ENCODE results near the gene SYCE1. TPM values are rescaled to one million over a fixed set of nuclear protein-coding genes. Genes with fewer than 3 reads are reported as not detected.

Gene SYCE1
- total and polyA plus RNA-seq, 2 of the 8 experiments (the other 6 are each of a cell fraction or from before 2014, with no cell fraction given): not detected

DNA sequence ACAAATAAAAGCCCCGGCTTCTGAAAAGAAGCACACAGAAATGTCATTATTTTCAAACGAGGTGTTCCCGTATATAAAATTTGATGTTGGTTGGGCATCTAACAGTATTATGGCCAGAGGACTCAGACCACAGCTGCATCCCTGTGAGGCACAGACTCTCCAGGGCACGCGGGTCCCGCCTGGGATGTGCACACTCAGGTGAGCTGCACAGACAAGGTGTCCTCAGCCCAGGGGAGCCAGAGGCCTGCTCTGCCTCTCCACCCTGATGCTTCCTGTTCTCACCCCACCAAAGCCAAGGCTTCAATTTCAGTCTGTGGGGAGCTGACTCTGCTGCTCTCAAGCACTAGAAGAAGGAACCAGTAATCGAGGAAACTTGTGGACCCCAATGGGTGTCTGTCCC, 39.9 kb downstream of the SYCE1 start:
- POLR2A ChIA-PET (ENCODE audit: partially characterized antibody): no interaction called here
- TF ChIP-seq, protein P1, sequence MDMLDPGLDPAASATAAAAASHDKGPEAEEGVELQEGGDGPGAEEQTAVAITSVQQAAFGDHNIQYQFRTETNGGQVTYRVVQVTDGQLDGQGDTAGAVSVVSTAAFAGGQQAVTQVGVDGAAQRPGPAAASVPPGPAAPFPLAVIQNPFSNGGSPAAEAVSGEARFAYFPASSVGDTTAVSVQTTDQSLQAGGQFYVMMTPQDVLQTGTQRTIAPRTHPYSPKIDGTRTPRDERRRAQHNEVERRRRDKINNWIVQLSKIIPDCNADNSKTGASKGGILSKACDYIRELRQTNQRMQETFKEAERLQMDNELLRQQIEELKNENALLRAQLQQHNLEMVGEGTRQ (IDR thresholded peaks at IDR 0.05; ENCODE audit: low read length): no peak
- TF ChIP-seq RXRA (IDR thresholded peaks at IDR 0.05; ENCODE audit: insufficient read depth, low read depth, low read length): no peak
- no peak for TF ChIP-seq SUZ12 (IDR thresholded peaks at IDR 0.05; ENCODE audit: low read length)
- no peak for TF ChIP-seq SRF (IDR thresholded peaks at IDR 0.05; ENCODE audit: low read depth, low read length)
- TF ChIP-seq ZNF274 (IDR thresholded peaks at IDR 0.05; ENCODE audit: borderline replicate concordance, extremely low read depth, low read length): no peak
- TF ChIP-seq NANOG (IDR thresholded peaks at IDR 0.05; ENCODE audit: insufficient read depth, low read depth, low read length, poor library complexity, severe bottlenecking): no peak
- no peak overlapping the region for H2AFZ ChIP-seq (ENCODE audit: low read length)
- H2BK12ac ChIP-seq (ENCODE audit: low read depth, low read length): no peak overlapping the region
- no peaks in the 10 kb centered on the region for H3K79me2 ChIP-seq (ENCODE audit: control insufficient read depth in 1 of 2, insufficient read depth in 2 of 2, low read length in 2 of 2)
- H3K4me1 ChIP-seq (replicated peaks in 1 of 4; ENCODE audit: control insufficient read depth in 3 of 4, insufficient read depth in 4 of 4, low read length in 3 of 4): no peaks in the 10 kb centered on the region
- H3K18ac ChIP-seq (ENCODE audit: extremely low read depth, low read length): no peak overlapping the region
- no peak overlapping the region for H2AK5ac ChIP-seq (ENCODE audit: low read depth, low read length)
- H3K27ac ChIP-seq (ENCODE audit: low read depth, low read length): no peak overlapping the region
- no peak overlapping the region for H4K91ac ChIP-seq (replicated peaks; ENCODE audit: insufficient read length, low read length)
- H4K20me1 ChIP-seq (replicated peaks in 1 of 2; ENCODE audit: control insufficient read depth in 1 of 2, insufficient read depth in 2 of 2, low read length in 2 of 2): no peaks in the 10 kb centered on the region
- CTCF ChIA-PET (ENCODE audit: partially characterized antibody): no interaction called here
- H2BK20ac ChIP-seq (ENCODE audit: low read length): no peak overlapping the region
- H3K14ac ChIP-seq (ENCODE audit: insufficient read length): no peak overlapping the region
- no peaks in the 10 kb centered on the region for H3K27me3 ChIP-seq (replicated peaks in 1 of 4; ENCODE audit: control insufficient read depth in 3 of 4, extremely low read depth in 1 of 4, insufficient read depth in 3 of 4, low read length in 3 of 4)
- H3K79me1 ChIP-seq (ENCODE audit: low read depth, low read length): no peaks in the 10 kb centered on the region
- no peak overlapping the region for H3K4me3 ChIP-seq (ENCODE audit: extremely low read depth in 1 of 4, insufficient read depth in 2 of 4, low read depth in 3 of 4, low read length in 4 of 4)
- H2BK15ac ChIP-seq (ENCODE audit: low read length): no peak overlapping the region
- no peak overlapping the region for H4K5ac ChIP-seq (ENCODE audit: insufficient read length, low read depth, low read length)
- WGBS, 2 experiments (ENCODE audit: extremely low coverage in 1 of 2, insufficient coverage in 1 of 2, insufficient read length in 1 of 2, insufficient replicate concordance in 2 of 2, low coverage in 1 of 2, low lambda C conversion rate in 2 of 2, missing lambda C conversion rate in 1 of 2): 83% methylated on average over 7 of the region's 7 CpGs; no CpG with 5 or more reads in 1 of the 2 experiments
- H3K23me2 ChIP-seq (ENCODE audit: low read depth, low read length): peaks cover 2% of the 10 kb centered on the region; the same call in 1 of the 2 replicates
- no peak for FAIRE-seq
- H3K4me2 ChIP-seq (ENCODE audit: insufficient read depth in 1 of 2, low read depth in 2 of 2, low read length in 2 of 2): no peak overlapping the region
- no peak overlapping the region for H2BK5ac ChIP-seq (ENCODE audit: low read depth, low read length)
- no peak overlapping the region for H3K4ac ChIP-seq (replicated peaks; ENCODE audit: insufficient read length, low read depth, low read length)
- H3K23ac ChIP-seq (ENCODE audit: insufficient read length): no peak overlapping the region
- no peak overlapping the region for H3K56ac ChIP-seq (replicated peaks; ENCODE audit: insufficient read length, low read depth, low read length)
- no peak for DNase-seq (ENCODE audit: low read depth in 1 of 2, low spot score in 2 of 2)
- H3K9ac ChIP-seq (replicated peaks in 1 of 4; ENCODE audit: extremely low read depth in 1 of 4, low read depth in 3 of 4, low read length in 3 of 4): no peak overlapping the region
- H3K9me3 ChIP-seq (ENCODE audit: insufficient read depth in 2 of 2, low read depth in 1 of 2, low read length in 1 of 2): peaks cover 46 to 72% of the 10 kb centered on the region in 2 experiments
- H3K36me3 ChIP-seq (ENCODE audit: control insufficient read depth in 2 of 4, insufficient read depth in 4 of 4, low read length in 3 of 4): peaks cover 0 to 3% (median 0%) of the 10 kb centered on the region in 4 experiments; a peak in 1 of 8 replicates
- no peak overlapping the region for H2BK120ac ChIP-seq (replicated peaks; ENCODE audit: low read depth, low read length)
- H4K8ac ChIP-seq (ENCODE audit: extremely low read depth, insufficient read depth, low read length): no peak overlapping the region

Data from H1 (cell line).